ENCODE data around the gene STING1. TPM values are rescaled to one million over a fixed set of nuclear protein-coding genes. Genes with fewer than 3 reads are reported as not detected.

Gene STING1
- total and polyA plus RNA-seq, 4 donors, result 23.9 to 180 (median 131) TPM

Other genes with a start within 250 kb of the STING1 start
- 100 to 1,000 TPM; 183 to 194 TPM for gene MATR3, start 189.0 kb downstream of the STING1 start, total RNA-seq
- 100 to 1,000 TPM; 104 to 163 TPM for gene MATR3, start 189.0 kb downstream of the STING1 start, polyA plus RNA-seq
- 10 to 100 TPM; 77.6 to 82.1 TPM for gene PAIP2, start 140.9 kb downstream of the STING1 start, total RNA-seq
- gene PAIP2, start 140.9 kb downstream of the STING1 start, polyA plus RNA-seq, result 100 to 1,000 TPM; 102 to 154 TPM
- not detected for gene SLC23A1, start 99.5 kb downstream of the STING1 start, total RNA-seq
- gene SLC23A1, start 99.5 kb downstream of the STING1 start, polyA plus RNA-seq, result 1 to 10 TPM in 1 of 2 donors, not detected in 1; 3.1 TPM
- gene MZB1, start 92.8 kb downstream of the STING1 start, total RNA-seq, result 1 to 10 TPM; 1.3 to 3.9 TPM
- 1 to 10 TPM in 1 of 2 donors, under 1 TPM in 1; 0.64 to 1.8 TPM for gene MZB1, start 92.8 kb downstream of the STING1 start, polyA plus RNA-seq
- gene PROB1, start 87.7 kb downstream of the STING1 start, total RNA-seq, result 1 to 10 TPM; 2.0 to 3.0 TPM
- under 1 TPM; 0.13 to 0.31 TPM for gene PROB1, start 87.7 kb downstream of the STING1 start, polyA plus RNA-seq
- 1 to 10 TPM; 2.2 to 3.1 TPM for gene SPATA24, start 78.7 kb downstream of the STING1 start, total RNA-seq
- gene SPATA24, start 78.7 kb downstream of the STING1 start, polyA plus RNA-seq, result 1 to 10 TPM; 6.3 to 7.7 TPM
- gene DNAJC18, start 43.2 kb downstream of the STING1 start, total RNA-seq, result 10 to 100 TPM; 18.5 to 26.4 TPM
- 1 to 10 TPM; 4.3 to 9.7 TPM for gene DNAJC18, start 43.2 kb downstream of the STING1 start, polyA plus RNA-seq
- 10 to 100 TPM; 33.2 to 51.3 TPM for gene ECSCR, start 20.0 kb downstream of the STING1 start, total RNA-seq
- 10 to 100 TPM in 1 of 2 donors, 1 to 10 TPM in 1; 6.1 to 11.6 TPM for gene ECSCR, start 20.0 kb downstream of the STING1 start, polyA plus RNA-seq
- not detected for gene SMIM33, start 11.8 kb downstream of the STING1 start, total RNA-seq
- not detected for gene SMIM33, start 11.8 kb downstream of the STING1 start, polyA plus RNA-seq
- gene UBE2D2, start 78.6 kb upstream of the STING1 start, total RNA-seq, result 100 to 1,000 TPM in 1 of 2 donors, 10 to 100 TPM in 1; 96.8 to 116 TPM
- 100 to 1,000 TPM in 1 of 2 donors, 10 to 100 TPM in 1; 97.9 to 102 TPM for gene UBE2D2, start 78.6 kb upstream of the STING1 start, polyA plus RNA-seq
- 10 to 100 TPM; 40.0 to 75.8 TPM for gene CXXC5, start 165.6 kb upstream of the STING1 start, total RNA-seq
- gene CXXC5, start 165.6 kb upstream of the STING1 start, polyA plus RNA-seq, result 10 to 100 TPM; 21.2 to 31.5 TPM

Measured in aorta (tissue), 4 donors.